Muscle of back (tissue), 11 donors: Measurements from ENCODE around the gene MYO16. TPM values are rescaled to one million over a fixed set of nuclear protein-coding genes. Genes with fewer than 3 reads are reported as not detected.

Experiments used
- DNase-seq, 3 donors: peaks; one replicate each; pipeline versions ENCODE4 v3.0.0 to v3.0.0-alpha.2; 2013
- polyA plus RNA-seq, 10 donors: library from polyadenylated mRNA; unstranded; fragments of 120-200 nt; gene quantifications; one replicate each; pipeline ENCODE4 v1.2.1, GENCODE V29; 2013; ENCODE audit not compliant: insufficient read length in 10 of 10

The MYO16 gene
- polyA plus RNA-seq, 10 donors: 9.0 to 25.7 (median 15.6) TPM

DNA sequence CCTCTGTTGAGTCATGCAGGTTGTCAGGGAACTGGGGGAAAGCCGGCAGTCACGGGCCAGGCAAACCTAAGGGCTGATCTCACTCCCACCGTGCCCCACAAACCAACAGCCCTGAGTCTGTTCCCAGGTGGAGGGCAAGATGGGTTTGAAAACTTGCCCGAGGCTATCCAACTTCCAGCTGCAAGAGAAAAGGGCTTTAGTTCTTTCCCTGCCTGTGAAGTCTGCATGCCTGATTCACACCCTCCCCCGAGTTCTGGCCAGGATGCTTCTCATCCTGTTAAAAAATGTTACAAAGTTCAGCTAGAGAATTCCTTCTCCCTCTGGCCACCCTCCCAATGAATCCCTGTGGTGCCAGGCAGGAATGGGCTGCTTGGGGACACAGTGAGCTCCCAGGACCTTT lies 33.1 kb downstream of the MYO16 start:
- no peak for DNase-seq

DNA sequence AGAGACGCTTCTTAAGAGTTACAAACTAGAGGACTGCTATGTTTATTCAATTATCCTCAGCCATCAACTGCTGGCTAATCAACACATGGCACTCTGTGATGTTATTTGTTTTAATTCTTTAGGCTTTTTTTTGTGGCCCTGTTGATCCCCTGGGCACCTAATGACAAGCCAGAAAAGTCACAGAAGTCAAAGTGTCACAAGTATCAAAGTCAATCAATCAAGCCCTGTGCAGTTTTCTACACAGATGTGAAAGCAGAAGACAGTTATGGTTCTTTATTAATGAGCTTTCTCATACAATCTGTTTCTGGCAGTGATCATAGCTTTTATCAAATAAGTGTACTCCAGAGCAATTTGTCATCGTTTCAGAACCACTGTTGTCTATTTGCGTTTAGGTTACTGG lies 34.3 kb downstream of the MYO16 start:
- DNase-seq: no peak

DNA sequence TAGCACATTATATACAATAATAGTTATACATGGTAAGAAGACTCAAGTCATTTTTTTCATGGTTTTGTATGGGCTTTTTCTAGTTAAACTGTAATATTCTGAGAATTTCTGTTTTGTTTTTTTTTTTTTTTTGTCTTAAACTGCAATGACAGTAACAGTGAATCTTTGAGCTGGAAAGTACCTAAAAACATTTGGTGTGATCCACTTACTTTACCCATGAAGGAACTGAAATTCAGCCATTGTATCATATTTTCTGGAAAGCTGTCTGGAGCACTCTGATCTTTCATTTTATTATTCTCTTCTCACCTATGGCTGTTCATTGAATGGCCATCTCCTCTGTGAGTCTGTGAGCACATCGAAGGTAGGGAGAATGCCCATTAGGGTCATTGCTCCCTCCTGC lies 37.8 kb downstream of the MYO16 start:
- DNase-seq: no peak

DNA sequence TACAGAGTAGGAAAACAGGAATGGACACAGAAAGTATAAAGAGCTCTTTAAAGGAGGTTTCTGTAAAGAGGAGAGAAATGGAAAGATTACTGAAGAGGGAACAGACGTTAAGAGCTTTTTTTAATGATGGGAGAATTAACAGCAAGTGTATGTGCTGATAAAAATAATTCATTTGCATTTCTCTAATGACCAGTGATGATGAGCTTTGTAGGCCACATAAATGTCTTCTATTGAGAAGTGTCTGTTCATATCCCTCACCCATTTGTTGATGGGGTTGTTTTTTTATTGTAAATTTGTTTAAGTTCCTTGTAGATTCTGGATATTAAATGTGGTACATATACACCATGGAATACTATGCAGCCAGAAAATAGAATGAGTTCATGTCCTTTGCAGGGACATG lies 40.0 kb downstream of the MYO16 start:
- no peak for DNase-seq

DNA sequence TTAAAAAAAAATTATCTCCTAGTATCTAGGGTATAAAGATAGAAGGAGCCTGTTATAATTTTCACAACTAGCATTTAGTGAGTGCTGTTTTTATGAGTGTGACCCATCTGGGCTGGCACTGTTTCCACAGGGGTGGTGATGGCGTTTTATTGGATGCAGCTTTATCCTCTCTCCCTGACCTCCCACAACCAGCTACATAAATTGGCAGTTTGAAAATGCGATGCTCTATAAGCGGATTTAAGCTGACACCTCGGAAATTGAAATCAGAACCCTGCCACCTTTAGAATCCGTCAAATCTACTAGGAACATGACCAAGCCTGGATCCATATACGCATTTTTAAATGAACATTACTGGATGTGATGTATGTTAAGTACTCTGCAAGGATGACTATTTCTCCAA lies 44.9 kb downstream of the MYO16 start:
- no peak for DNase-seq

DNA sequence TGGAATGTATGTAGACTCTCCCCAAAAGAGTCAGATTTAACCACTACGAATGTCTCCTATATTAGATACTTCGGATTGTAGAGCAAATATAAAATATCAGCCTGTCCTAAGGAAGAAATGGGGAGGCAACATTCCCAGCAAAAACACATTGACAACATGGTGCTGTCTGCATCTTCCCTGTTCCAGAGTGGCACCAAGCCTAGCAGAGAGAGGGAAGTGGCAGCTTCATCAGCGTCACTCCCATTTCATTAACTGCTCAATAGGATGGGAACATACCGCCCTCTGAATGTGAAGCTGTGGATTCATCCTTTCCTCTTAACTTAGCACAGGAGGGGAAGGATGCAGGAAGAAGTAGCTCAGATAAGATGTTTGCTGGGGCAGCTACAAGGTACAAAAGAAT lies 45.4 kb downstream of the MYO16 start:
- DNase-seq: no peak

DNA sequence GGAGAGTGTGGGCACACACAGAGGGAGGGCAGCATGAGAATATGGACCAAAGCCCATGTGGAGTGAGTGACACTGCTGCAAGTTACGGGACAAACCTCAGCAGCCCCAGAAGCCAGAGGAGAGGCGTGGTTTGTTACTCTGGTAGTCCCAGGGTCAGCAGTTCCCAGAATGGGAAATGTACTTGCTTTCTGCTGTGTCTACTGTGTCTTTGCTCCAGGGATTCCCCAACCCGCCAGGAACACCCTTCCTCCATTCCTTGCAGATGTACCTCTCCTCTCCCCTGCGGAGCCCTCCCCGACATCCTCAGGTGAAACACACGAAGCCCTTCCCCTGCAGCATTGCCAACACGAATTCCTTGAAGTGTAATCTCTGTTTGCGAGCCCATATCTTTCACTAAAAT lies 47.2 kb downstream of the MYO16 start:
- no peak for DNase-seq

DNA sequence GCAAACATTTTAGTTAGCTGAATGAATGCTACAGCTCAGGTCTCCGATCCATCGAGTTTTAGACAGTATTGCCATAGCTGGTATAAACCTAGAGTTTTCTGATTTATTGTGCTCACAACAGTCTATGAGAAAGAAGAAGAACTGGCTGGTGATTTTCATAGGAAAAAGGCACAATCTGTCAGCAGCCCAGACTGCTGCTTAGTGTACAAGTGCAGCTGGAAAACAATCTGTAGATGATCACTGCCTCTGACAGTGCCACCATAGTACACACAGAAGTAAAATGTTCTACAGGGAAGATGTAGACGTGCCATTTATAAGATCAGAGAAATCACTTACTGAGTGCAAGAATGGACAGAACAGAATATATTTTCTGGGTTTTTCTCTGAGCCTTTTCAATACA lies 48.4 kb downstream of the MYO16 start:
- no peak for DNase-seq

DNA sequence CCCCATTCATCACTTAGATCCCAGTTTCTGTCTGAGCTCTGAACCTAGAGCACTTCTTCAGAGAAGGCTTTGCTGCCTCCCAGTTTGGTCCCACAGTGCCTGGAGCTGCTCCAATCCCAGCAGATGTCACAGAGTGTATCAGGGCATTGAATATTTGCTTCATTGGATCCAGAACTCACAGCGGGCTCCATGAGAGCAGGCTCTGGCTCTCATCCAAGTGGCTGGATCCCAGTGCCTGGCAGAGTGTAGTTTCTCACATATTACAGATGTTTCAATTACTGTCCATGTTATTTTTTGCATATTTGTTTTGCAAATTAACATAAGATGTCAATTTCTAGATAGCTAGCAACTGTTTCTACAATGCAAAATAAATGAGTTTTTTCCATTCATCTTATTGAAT lies 50.6 kb downstream of the MYO16 start:
- DNase-seq: peak; percentile 3 to 14 (median 11)

DNA sequence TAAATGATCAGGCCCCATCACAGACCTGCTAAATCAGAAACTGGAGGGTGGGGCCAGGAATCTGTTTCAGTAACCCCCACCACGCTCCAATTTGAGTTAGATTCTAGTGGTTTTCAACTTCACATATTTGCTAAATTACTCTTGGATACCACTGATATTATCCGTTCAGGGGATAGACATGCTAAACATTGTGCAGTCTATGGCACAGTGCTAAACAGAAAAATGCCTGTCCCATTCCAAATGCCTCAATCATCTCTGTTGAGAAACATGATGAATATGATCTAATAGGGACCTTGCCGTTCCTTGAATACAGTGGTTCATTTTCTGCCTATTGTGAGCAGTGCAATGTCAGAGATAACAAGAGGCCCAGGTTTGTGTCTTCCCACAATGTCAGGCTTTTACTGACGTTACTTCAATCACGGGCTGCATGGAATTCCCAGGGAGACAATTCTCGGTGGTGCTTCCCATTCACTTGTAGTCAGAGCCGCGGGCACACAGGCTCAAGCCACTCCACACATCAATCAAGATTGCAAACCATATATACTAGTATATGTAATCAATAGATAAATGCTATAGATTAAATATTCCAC lies 52.7 kb downstream of the MYO16 start:
- DNase-seq: peak in 1 of 3 donors; percentile 14

DNA sequence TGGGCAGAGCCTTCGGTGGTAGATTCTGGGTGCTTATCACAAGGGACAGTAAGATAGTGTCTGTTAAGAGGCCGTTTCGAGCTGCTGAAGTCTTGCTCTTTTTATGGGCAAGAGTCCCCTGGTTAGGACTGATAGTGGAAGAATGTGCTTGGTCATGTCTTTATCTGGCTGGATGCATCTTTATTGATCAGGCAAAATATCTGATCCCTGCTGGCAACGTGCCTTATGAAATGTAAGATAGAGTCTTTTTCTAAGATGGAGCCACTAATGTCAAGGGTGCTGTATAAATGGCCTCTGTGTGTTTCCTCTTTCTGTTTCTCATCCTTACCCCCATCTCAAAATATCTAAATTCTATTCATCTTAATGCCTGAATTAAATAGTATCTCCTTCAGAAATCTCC lies 53.3 kb downstream of the MYO16 start:
- DNase-seq: no peak

DNA sequence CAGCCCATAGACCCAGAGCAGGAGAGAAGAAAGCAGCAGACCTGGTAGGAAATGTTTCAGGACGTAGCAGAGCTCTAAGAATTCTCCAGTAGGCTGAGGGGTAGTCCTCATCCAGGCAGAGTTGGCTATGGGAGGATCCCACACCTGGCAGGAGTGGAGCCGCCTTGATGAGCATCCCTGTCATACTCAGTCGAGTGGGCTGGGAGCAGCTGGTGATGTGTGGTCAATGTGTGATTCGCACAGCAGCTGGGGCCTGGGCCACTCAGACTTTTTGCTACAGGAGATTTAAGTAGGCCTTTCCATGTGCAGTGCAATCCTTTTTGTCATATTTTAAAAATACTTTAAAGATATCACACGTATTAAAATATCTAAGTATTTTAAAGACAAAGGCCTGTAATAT lies 56.6 kb downstream of the MYO16 start:
- DNase-seq: no peak

DNA sequence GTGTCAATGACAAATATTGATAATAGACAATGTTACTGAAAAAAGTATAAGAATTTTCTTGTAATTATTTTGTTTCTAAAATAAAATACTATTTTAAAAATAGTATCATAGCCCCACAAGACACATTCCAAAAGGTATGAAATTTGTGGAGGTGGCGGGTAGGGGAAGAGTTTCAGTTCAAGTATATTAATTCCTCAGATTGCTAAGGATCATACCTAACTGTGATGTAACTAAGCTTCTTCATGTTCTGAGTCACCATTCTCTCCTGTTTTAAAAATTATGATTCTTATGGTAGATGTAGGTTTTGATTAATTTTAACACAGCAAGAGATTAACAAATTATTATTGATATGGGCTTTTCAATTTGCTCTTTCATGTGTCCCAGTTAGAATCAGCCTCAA lies 61.3 kb downstream of the MYO16 start:
- no peak for DNase-seq

DNA sequence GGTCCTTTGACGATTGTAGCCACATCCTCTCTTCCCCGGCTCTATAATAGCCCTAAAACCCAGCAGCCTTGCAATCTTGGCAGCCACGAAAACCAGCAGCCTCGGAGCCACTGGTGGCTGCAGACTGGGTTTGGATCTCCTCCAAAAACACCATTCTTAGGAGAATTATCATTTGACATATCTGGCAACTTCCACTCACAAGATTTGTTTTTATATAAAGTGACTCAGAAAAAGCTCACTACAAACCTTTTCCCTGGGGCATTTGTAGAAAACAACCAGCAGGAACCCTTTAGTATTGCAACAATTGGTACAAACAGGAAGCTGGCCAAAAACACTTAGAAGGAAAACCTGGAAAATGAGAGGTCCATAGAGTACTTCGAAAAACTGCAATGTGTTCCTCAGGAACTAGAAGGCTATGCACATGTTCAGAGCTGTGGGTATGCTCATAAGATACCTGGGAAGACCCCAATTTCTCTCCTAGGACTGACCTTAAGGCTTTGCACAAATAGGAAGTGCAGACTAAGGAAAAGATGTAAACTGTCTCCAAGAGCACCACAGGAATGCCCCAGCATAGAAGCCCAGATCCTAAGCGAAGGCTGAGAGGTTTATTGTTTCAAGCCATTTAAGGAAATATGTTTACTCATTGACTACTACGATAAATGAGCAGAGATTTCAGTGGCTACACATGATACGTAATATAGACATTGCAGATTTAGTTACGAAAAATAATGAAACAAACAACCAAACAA lies 71.2 kb downstream of the MYO16 start:
- peak; percentile 6 to 33 (median 11) for DNase-seq

DNA sequence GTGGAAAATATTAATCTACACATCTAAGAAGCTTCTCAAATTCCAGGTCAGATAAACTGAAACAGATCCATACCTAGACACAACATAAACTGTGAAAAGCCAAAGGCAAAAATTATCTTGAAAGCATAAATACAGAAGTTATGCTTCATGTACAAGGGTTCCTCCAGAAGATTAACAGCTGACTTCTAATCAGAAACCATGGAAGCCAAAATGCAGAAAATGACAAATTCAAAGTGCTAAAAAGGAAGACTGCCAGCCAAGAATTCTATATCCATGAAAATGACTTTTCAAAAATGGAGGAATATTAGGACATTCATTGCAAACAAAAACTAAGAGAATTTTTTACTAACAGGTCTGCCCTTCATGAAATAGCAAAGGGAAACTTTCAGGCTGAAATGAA lies 72.8 kb downstream of the MYO16 start:
- no peak for DNase-seq

DNA sequence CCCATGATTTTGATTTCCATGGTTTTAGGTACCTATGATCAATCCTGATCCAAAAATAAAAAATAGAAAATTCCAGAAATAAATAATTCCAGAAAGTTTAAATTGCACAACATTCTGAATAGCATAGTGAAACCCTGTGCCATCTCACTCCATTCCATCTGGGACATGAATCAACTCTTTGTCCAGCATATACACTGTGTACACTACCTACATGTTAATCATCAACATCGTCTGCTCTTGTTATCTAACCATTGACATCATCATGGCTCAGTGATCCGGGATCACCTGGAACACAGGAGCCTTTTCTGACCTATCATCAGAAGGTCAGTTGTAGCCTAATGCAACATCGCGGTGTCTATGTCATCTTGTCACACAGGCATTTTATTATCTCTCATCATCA lies 75.6 kb downstream of the MYO16 start:
- no peak for DNase-seq

DNA sequence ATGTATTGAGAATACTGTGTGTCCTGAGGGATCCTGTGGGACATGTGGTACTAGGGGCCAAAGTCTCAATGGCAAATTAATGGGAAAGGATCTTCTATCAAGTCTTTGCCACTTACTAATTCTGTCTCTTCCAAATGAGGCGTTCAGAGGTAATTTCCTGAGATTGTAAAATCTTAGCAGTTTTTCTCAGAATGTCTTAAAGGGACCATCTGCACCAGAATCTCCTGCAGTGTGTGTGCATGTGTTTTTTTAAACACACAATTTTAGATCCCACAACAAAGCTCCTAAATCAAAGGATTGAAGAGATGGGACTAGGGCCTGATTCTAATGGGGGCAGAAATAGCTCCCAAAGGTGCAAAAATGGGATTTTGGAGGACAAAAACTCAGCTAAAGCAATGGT lies 78.2 kb downstream of the MYO16 start:
- no peak for DNase-seq

DNA sequence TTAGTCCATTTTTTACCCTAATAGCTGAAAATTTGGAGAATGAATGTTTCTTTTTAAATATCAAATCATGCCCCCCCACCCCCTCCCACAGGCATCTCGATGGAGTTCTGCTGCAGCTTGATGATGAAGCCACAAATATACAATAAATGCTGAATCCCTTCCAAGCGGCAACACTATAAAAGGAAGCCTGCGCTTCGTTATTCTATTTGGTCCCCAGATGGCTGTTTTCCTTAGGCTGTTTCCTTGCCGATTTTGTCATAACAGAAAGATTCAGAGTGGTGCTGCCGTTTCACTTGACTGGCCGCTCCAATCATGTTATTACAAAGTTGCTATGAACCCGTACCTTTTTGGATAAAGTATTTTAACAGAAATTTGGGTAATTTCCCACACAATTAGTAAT lies 79.5 kb downstream of the MYO16 start:
- DNase-seq: peak in 2 of 3 donors; percentile 10 to 58

DNA sequence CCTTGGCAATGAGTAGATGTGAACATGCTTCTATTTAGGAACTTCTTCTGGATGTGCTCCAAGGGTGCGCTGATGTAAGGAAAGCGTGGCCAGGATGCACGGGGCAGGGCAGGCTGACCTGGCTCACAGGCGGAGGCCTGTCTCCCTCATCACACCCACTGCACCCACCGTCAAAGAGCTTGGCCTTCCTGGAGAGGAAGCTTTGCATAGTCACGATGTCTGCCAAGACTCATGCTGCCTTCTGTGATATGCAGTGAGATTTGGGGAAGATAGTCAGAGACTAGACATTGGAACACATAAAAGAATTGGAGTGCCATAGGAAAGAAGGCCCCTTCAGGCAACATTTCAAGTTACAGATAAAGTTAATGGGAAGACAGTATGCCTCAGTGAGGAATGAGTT lies 82.0 kb downstream of the MYO16 start:
- DNase-seq: no peak

DNA sequence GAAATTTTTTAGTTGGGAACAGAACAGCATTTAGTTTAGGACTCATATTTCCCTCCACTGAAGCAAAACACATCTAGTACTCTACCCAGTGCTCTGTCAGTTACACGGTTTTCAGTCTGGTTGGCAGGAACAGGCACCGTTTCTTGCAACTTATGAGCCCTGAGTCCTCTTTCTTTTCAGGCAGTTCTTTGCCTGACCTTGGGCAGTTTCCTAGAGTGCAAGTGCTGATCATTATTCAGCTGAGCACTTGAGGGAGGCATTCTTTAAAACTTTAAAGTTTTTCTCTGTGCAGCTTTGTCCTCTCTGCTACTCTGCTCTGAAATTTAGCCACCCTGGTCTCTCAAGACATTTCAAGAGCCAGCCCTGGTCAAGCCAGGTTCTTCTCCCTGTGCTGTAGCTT lies 96.1 kb downstream of the MYO16 start:
- DNase-seq: no peak

DNA sequence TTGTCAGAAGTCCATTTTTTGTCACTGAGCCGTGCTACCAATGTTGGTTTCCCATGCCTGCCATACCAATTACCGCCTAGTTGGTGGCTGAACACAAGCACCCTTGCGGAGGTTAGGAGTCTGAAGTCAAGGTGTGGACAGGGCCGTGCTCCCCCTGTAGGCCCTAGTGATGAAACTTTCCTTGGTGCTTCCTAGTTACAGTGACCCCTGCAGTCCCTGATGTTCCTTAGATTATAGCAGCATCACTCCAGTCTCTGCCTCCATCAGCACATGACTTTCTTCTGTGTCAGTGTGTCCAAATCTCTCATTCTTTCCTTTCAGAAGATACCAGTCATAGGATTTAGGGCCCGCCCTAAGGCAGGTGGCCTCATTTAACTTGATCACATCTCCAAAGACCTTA lies 99.0 kb downstream of the MYO16 start:
- DNase-seq: no peak

DNA sequence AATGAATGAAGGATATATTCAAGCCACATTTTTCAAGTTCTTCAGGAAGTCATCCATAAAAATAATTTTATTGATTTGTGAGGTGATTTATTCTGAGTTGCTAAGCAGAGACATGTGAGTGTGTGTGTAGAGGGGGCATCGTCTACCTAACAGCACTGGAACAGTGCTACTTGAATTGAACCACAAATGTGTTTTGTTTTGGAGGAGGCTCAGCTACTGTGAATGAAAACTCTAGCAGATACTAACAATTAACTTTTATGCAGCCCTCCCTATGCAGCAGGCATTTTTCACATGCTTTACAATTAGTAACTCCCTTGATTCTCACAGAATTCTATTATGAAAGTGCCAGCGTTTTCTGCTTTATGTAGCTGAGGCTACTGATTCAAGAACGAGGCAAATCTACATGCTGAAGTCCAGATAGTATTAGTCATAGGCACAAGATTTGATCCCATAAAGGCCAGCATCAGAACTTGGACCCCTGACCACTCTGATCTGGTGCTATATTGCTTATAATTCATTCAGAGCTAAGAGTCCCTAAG lies 103.7 kb downstream of the MYO16 start:
- DNase-seq: no peak

DNA sequence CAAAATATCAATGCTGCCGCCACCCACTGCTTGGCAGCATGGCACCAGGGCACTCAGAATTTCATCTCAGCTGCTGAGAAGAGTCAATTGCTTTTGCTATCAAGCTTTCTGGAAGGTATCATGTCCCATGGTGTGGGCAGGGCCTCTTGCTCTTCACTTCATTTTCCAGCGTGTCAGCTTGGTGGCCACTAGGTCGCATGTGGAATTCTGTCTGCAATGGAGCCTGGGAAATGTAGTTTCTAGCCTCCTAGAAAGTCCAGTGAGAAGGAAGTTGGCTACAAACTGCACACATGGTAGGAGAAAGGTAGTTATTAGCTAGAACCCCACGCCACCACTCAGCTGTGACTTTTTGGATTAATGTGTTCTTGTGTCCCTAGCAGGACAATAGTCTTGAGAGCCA lies 105.3 kb downstream of the MYO16 start:
- no peak for DNase-seq

DNA sequence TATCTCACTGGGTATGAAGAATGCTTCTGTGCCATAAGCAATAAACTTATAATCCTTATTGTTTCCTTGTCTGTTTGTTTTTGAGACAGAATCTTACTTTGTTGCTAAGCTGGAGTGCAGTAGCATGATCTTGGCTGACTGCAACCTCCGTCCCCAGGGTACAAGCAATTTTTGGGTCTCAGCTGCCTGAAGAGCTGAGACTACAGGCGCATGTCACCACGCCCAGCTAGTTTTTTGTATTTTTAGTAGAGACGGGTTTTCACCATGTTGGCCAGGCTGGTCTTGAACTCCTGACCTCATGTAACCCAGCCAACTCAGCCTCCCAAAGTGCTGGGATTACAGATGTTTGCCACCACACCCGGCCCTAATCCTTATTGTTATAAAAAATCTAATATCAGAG lies 112.5 kb downstream of the MYO16 start:
- DNase-seq: peak; percentile 53 to 92 (median 80)
